Stimulated activated naive CD8-positive, alpha-beta T cell treated with anti-CD3 and anti-CD28 coated beads, Interleukin-15, Interleukin-2, amounts not matched to agents 100 ng/mL and 50 ng/mL, for 24 hours (primary cell): ENCODE measurements around the gene RRH.
"Not testable (repeated sequence)": the region's sequence is repeated elsewhere in the genome, so short reads cannot be mapped to it uniquely, and the experiment has no call there.

Experiments
- H3K27ac Mint-ChIP-seq: one replicate; pipeline ENCODE4 v1.8.0; 2021; ENCODE audit warnings: mild to moderate bottlenecking, mixed read lengths
- H3K27me3 Mint-ChIP-seq: one replicate; pipeline ENCODE4 v1.8.0; 2021; ENCODE audit warnings: mixed read lengths
- H3K36me3 Mint-ChIP-seq: one replicate; pipeline ENCODE4 v1.8.0; 2021; ENCODE audit warnings: low read depth, mixed read lengths
- H3K4me1 Mint-ChIP-seq: one replicate; pipeline ENCODE4 v1.8.0; 2021; ENCODE audit warnings: low read depth, mixed read lengths
- H3K4me3 Mint-ChIP-seq: one replicate; pipeline ENCODE4 v1.8.0; 2021; ENCODE audit warnings: mild to moderate bottlenecking, mixed read lengths
- H3K9me3 Mint-ChIP-seq: one replicate; pipeline ENCODE4 v1.8.0; 2021; ENCODE audit warnings: mixed read lengths

The RRH gene

DNA sequence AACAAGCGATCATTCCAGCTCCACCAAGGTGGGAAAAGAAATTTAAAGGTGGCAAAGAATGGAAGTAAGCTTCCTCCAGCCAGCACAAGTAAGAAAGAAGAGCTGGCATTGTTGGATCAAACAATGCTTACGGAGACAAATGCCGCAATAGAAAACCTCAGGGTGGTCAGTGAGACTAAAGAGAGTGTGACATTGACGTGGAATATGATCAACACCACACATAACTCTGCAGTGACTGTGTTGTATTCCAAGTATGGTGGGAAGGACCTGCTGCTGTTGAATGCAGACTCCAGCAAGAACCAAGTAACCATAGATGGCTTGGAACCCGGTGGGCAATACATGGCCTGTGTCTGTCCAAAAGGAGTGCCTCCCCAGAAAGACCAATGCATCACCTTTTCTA, 42.3 kb downstream of the RRH start:
- H3K9me3 Mint-ChIP-seq: no peaks in the 10 kb centered on the region
- H3K27ac Mint-ChIP-seq: no peak overlapping the region
- no peaks in the 10 kb centered on the region for H3K27me3 Mint-ChIP-seq
- peaks cover 5% of the 10 kb centered on the region for H3K36me3 Mint-ChIP-seq
- no peak overlapping the region for H3K4me3 Mint-ChIP-seq
- H3K4me1 Mint-ChIP-seq: no peaks in the 10 kb centered on the region

- Mint-ChIP-seq H3K4me3 (no peak overlapping the region), H3K4me1 (no peaks in the 10 kb centered on the region), H3K36me3 (peaks cover 5% of the 10 kb centered on the region), H3K27ac (no peak overlapping the region), H3K27me3 (peaks cover 3% of the 10 kb centered on the region), H3K9me3 (no peaks in the 10 kb centered on the region)
Measured at GRCh38 chr4:109872065-109872464, 44.3 kb downstream of the RRH start.

GRCh38 chr4:109872950-109873656, 45.3 kb downstream of the RRH start:
- no peaks in the 10 kb centered on the region for H3K4me1 Mint-ChIP-seq
- no peak overlapping the region for H3K27ac Mint-ChIP-seq
- H3K9me3 Mint-ChIP-seq: no peaks in the 10 kb centered on the region
- H3K27me3 Mint-ChIP-seq: peaks cover 11% of the 10 kb centered on the region
- H3K36me3 Mint-ChIP-seq: peaks cover 5% of the 10 kb centered on the region
- H3K4me3 Mint-ChIP-seq: no peak overlapping the region

DNA sequence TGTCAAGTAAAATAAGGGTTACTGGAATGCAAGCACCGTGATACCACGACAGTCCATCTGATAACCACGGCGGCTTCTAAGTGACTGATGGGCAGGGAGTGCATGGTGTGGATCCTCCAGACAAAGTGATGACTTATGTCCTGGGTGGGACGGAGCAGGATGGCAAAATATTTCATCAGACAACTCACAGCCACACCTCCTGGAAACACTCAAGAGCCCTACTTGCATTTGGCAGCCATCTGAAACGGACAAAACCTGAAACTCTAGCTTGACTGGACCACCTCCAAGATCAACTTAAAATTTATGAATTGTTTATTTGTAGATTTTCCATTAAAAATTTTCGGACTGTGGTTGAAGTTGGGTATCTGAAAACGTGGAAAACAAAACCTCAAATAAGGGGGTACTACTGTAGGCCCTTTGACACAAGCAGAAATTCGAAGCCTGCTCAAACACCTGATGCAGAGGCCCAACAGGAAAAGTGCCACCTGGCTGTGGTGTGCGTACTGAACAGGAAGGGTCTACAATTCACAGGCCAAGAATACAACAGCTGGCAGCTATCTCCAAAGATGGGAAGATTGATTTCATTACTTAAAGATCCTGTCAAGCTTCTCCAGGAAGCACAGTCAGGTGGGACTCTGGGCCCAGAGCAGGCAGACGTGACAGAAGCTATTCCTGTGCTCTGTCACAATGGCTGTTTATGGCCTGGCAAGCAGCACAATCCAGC, 46.2 kb downstream of the RRH start:
- Mint-ChIP-seq H3K27me3 (peaks cover 17% of the 10 kb centered on the region), H3K4me1 (no peaks in the 10 kb centered on the region), H3K27ac (no peak overlapping the region), H3K4me3 (no peak overlapping the region), H3K9me3 (no peaks in the 10 kb centered on the region), H3K36me3 (peaks cover 5% of the 10 kb centered on the region)

- no peak overlapping the region for H3K27ac Mint-ChIP-seq
- no peak overlapping the region for H3K4me3 Mint-ChIP-seq
- no peaks in the 10 kb centered on the region for H3K9me3 Mint-ChIP-seq
- H3K27me3 Mint-ChIP-seq: peaks cover 17% of the 10 kb centered on the region
- H3K36me3 Mint-ChIP-seq: no peaks in the 10 kb centered on the region
- H3K4me1 Mint-ChIP-seq: no peaks in the 10 kb centered on the region
Measured at GRCh38 chr4:109875106-109875505, 47.3 kb downstream of the RRH start.

- not testable (repeated sequence) for H3K27ac Mint-ChIP-seq, H3K4me3 Mint-ChIP-seq, H3K4me1 Mint-ChIP-seq, H3K36me3 Mint-ChIP-seq, H3K9me3 Mint-ChIP-seq
- peaks cover 17% of the 10 kb centered on the region for H3K27me3 Mint-ChIP-seq
Measured at GRCh38 chr4:109875553-109875952, 47.8 kb downstream of the RRH start.

GRCh38 chr4:109876634-109877265, 49.0 kb downstream of the RRH start:
- Mint-ChIP-seq H3K27ac (no peak overlapping the region), H3K4me3 (no peak overlapping the region), H3K36me3 (no peaks in the 10 kb centered on the region), H3K27me3 (peaks cover 17% of the 10 kb centered on the region), H3K9me3 (no peaks in the 10 kb centered on the region), H3K4me1 (no peaks in the 10 kb centered on the region)

GRCh38 chr4:109877400-109877799, 49.6 kb downstream of the RRH start:
- Mint-ChIP-seq H3K4me3 (no peak overlapping the region), H3K27me3 (peaks cover 17% of the 10 kb centered on the region), H3K4me1 (no peaks in the 10 kb centered on the region), H3K9me3 (no peaks in the 10 kb centered on the region), H3K27ac (no peak overlapping the region), H3K36me3 (no peaks in the 10 kb centered on the region)

DNA sequence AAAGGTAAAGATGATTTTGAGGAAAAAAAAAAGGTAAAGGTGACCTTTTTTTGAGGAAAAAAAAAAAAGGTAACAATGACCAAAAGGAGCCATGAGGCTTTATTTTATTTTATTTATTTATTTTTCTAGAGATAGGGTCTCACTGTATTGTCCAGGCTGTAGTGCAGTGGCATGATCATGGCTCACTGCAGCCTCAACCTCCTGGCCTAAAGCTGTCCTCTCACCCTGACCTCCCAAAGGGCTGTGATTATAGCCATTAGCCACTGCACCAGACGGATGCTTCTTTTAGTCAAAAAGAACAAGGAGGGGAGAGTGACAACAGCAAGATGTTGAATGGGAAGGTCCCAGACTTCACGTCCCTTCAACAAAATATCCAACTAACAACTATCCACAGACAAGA, 50.6 kb downstream of the RRH start:
- H3K9me3 Mint-ChIP-seq: no peaks in the 10 kb centered on the region
- H3K4me3 Mint-ChIP-seq: no peak overlapping the region
- H3K27ac Mint-ChIP-seq: no peak overlapping the region
- H3K36me3 Mint-ChIP-seq: no peaks in the 10 kb centered on the region
- H3K4me1 Mint-ChIP-seq: no peaks in the 10 kb centered on the region
- H3K27me3 Mint-ChIP-seq: peaks cover 19% of the 10 kb centered on the region

- Mint-ChIP-seq H3K4me3 (no peak overlapping the region), H3K27ac (no peak overlapping the region), H3K4me1 (no peaks in the 10 kb centered on the region), H3K9me3 (no peaks in the 10 kb centered on the region), H3K36me3 (no peaks in the 10 kb centered on the region), H3K27me3 (peaks cover 19% of the 10 kb centered on the region)
Measured at GRCh38 chr4:109879081-109879480, 51.3 kb downstream of the RRH start.

- Mint-ChIP-seq H3K27ac (no peak overlapping the region), H3K4me1 (no peaks in the 10 kb centered on the region), H3K36me3 (no peaks in the 10 kb centered on the region)
Measured at GRCh38 chr4:109879636-109880314, 52.0 kb downstream of the RRH start.

GRCh38 chr4:109886303-109886702, 58.5 kb downstream of the RRH start:
- Mint-ChIP-seq H3K27me3 (peaks cover 3% of the 10 kb centered on the region), H3K27ac (no peak overlapping the region), H3K4me1 (no peaks in the 10 kb centered on the region), H3K4me3 (no peak overlapping the region), H3K9me3 (no peaks in the 10 kb centered on the region), H3K36me3 (no peaks in the 10 kb centered on the region)

More at GRCh38 chr4:109879636-109880314, 52.0 kb downstream of the RRH start:
- peaks cover 19% of the 10 kb centered on the region for H3K27me3 Mint-ChIP-seq
- H3K9me3 Mint-ChIP-seq: no peaks in the 10 kb centered on the region
- no peak overlapping the region for H3K4me3 Mint-ChIP-seq

DNA sequence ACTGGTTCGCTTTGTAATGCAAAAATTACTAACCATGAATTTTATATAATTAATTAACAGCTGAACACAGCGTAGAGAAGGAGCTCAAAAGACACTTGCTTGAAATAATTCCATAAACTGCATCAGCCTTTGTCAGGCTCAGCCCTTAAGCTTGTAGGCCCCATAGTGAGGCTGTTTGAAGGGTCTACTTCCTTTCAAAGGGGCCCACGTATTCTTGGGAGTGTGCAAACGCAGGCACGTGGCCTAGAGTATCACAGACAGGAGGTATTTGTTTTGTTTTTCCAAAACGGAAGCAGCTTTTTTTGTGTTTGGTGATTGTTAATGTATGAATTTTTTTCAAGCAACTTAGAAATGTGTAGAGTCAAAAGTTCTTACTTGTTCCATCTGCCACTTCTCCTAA, 59.3 kb downstream of the RRH start:
- Mint-ChIP-seq H3K9me3 (no peaks in the 10 kb centered on the region), H3K36me3 (no peaks in the 10 kb centered on the region), H3K27ac (no peak overlapping the region), H3K4me3 (no peak overlapping the region), H3K27me3 (peaks cover 3% of the 10 kb centered on the region), H3K4me1 (no peaks in the 10 kb centered on the region)

GRCh38 chr4:109890076-109890475, 62.3 kb downstream of the RRH start:
- no peak overlapping the region for H3K27ac Mint-ChIP-seq
- H3K4me3 Mint-ChIP-seq: no peak overlapping the region
- H3K36me3 Mint-ChIP-seq: no peaks in the 10 kb centered on the region
- H3K9me3 Mint-ChIP-seq: no peaks in the 10 kb centered on the region
- H3K27me3 Mint-ChIP-seq: no peaks in the 10 kb centered on the region
- no peaks in the 10 kb centered on the region for H3K4me1 Mint-ChIP-seq
